Neural progenitor cell (in vitro differentiated cells): ENCODE measurements around the gene YBX1. TPM values are rescaled to one million over a fixed set of nuclear protein-coding genes. Genes with fewer than 3 reads are reported as not detected.
"Not testable (repeated sequence)": the region's sequence is repeated elsewhere in the genome, so short reads cannot be mapped to it uniquely, and the experiment has no call there.

ENCODE experiments used
- DNase-seq: peaks from one replicate; pipeline ENCODE4 v3.0.0-alpha.2; 2016; ENCODE audit warnings: low spot score
- H2AFZ ChIP-seq: fragments of 200-600 bp; sonication (generic); replicated peaks from 2 replicates; pipeline ENCODE4 v1.6.1; 2016; ENCODE audit warnings: antibody characterized with exemption
- H3F3A ChIP-seq: fragments of 200-600 bp; sonication (generic); 2 replicates; pipeline ENCODE4 v1.6.1; 2016; ENCODE audit warnings: antibody characterized with exemption, low read depth
- H3K27ac ChIP-seq: fragments of 200-600 bp; sonication (generic); 2 replicates; pipeline ENCODE4 v1.5.1; 2016; ENCODE audit warnings: mild to moderate bottlenecking
- H3K27me3 ChIP-seq: fragments of 200-600 bp; sonication (generic); 2 replicates; pipeline ENCODE4 v1.6.1; 2016; ENCODE audit warnings: mild to moderate bottlenecking, moderate library complexity
- H3K36me3 ChIP-seq: fragments of 200-600 bp; sonication (generic); 2 replicates; pipeline ENCODE4 v1.5.1; 2016
- H3K4me1 ChIP-seq: fragments of 200-600 bp; sonication (generic); 2 replicates; pipeline ENCODE4 v1.6.1; 2016; ENCODE audit warnings: mixed run types
- H3K4me2 ChIP-seq: fragments of 200-600 bp; sonication (generic); 2 replicates; pipeline ENCODE4 v1.6.1; 2016
- H3K4me3 ChIP-seq: fragments of 200-600 bp; sonication (generic); 2 replicates; pipeline ENCODE4 v1.5.1; 2016
- H3K79me2 ChIP-seq: fragments of 200-600 bp; sonication (generic); 2 replicates; pipeline ENCODE4 v1.6.1; 2016; ENCODE audit warnings: low read depth
- H3K9ac ChIP-seq: fragments of 200-600 bp; sonication (generic); 2 replicates; pipeline ENCODE4 v1.6.1; 2016
- H3K9me3 ChIP-seq: fragments of 200-600 bp; sonication (generic); 2 replicates; pipeline ENCODE4 v1.5.1; 2016; ENCODE audit warnings: low read depth
- H4K20me1 ChIP-seq: fragments of 200-600 bp; sonication (generic); 2 replicates; pipeline ENCODE4 v1.6.1; 2016; ENCODE audit warnings: low read depth
- H3K27ac Mint-ChIP-seq: 3 replicates; pipeline ENCODE4 v1.8.0; 2021; ENCODE audit warnings: mixed read lengths
- H3K27me3 Mint-ChIP-seq: 2 replicates; pipeline ENCODE4 v1.8.0; 2022; ENCODE audit warnings: low read depth, mild to moderate bottlenecking, inconsistent platforms, moderate library complexity, mixed read lengths; ENCODE audit not compliant: insufficient read depth
- H3K36me3 Mint-ChIP-seq: 3 replicates; pipeline ENCODE4 v1.8.0; 2021; ENCODE audit warnings: mixed read lengths
- H3K4me1 Mint-ChIP-seq: 3 replicates; pipeline ENCODE4 v1.8.0; 2021; ENCODE audit warnings: mixed read lengths
- H3K4me3 Mint-ChIP-seq: 3 replicates; pipeline ENCODE4 v1.8.0; 2021; ENCODE audit warnings: mild to moderate bottlenecking, moderate library complexity, mixed read lengths
- H3K9me3 Mint-ChIP-seq: 3 replicates; pipeline ENCODE4 v1.8.0; 2020; ENCODE audit warnings: mixed read lengths
- EZH2 ChIP-seq: fragments of 200-600 bp; sonication (generic); IDR thresholded peaks from 2 replicates; pipeline ENCODE4 v1.6.1; 2017; ENCODE audit warnings: antibody characterized with exemption, mild to moderate bottlenecking, moderate library complexity
- EZH2phosphoT487 ChIP-seq: fragments of 200-600 bp; sonication (generic); IDR thresholded peaks from 2 replicates; pipeline ENCODE4 v1.6.1; 2017; ENCODE audit warnings: antibody characterized with exemption
- total RNA-seq: library from RNA; depleted of rRNA; stranded (reverse); fragments of >200 nt; gene quantifications from 2 replicates; pipeline ENCODE4 v1.2.3, GENCODE V29; 2015; ENCODE audit warnings: low replicate concordance
- TF ChIP-seq, protein P1 (sequence below): fragments of 200-600 bp; sonication (generic); IDR thresholded peaks from 2 replicates; pipeline ENCODE4 v1.5.1; 2017; ENCODE audit warnings: antibody characterized with exemption, mild to moderate bottlenecking

YBX1 gene
- total RNA-seq, 1 donor from 2014 or later: 1,610 TPM

DNA sequence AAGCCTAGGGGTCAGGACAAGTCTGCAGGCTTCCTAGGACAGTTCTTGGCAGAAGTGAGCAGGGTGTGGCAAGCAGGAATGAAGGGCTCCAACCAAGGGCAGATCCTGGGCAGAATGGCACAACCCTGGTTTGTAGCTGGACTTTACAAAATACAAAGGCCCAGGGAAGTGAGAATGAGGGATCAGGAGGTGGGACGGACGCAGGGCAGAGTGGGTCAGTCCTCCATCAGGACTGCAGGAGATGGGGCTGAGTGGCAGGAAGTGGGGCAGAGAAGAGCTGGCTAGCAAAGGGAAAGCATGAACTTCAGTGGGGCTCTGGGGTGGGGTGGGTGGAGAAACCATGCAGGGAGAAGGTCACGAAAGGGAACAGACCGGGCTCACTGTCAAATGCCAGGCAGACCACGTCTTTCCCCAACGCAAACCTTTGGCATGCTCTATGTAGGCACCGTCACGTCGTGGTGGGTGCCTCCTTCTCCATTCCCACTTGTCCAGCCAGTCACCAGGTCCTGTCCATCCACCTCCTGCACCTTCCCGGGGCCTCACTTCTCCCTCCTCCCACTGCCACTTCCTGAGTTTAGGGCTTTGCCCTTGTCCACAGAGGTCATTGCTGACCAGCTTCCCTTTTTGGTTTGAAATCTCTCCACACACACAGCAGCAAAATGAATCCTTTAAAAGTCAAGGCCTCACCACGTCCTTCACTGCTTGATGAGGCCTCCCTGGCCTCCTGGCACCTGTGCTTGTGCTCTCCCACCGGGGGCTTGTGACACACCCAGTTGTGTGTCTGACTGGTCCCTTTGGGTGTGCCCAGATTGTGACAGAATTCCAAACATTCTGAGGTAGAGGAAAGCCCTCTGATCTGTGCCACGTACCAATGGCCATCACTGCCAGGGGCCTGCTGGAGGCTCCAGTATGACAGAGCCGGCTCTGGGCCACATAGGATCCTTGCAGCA is 66.5 kb downstream of the YBX1 start:
- no peak overlapping the region for H3K27ac ChIP-seq
- DNase-seq: no peak
- H3K4me1 ChIP-seq: no peaks in the 10 kb centered on the region
- H3K9me3 ChIP-seq: no peaks in the 10 kb centered on the region
- no peaks in the 10 kb centered on the region for H3K79me2 ChIP-seq
- peaks cover under 1% of the 10 kb centered on the region for H3K4me1 Mint-ChIP-seq
- H3K36me3 ChIP-seq: peaks cover 9% of the 10 kb centered on the region
- no peaks in the 10 kb centered on the region for H4K20me1 ChIP-seq
- no peak overlapping the region for H3K27ac Mint-ChIP-seq
- no peaks in the 10 kb centered on the region for H3K27me3 ChIP-seq
- H3K9ac ChIP-seq: no peak overlapping the region
- peaks cover 12% of the 10 kb centered on the region for H3K9me3 Mint-ChIP-seq
- peaks cover 2% of the 10 kb centered on the region for H3K27me3 Mint-ChIP-seq
- TF ChIP-seq EZH2: no peak
- TF ChIP-seq, protein P1, sequence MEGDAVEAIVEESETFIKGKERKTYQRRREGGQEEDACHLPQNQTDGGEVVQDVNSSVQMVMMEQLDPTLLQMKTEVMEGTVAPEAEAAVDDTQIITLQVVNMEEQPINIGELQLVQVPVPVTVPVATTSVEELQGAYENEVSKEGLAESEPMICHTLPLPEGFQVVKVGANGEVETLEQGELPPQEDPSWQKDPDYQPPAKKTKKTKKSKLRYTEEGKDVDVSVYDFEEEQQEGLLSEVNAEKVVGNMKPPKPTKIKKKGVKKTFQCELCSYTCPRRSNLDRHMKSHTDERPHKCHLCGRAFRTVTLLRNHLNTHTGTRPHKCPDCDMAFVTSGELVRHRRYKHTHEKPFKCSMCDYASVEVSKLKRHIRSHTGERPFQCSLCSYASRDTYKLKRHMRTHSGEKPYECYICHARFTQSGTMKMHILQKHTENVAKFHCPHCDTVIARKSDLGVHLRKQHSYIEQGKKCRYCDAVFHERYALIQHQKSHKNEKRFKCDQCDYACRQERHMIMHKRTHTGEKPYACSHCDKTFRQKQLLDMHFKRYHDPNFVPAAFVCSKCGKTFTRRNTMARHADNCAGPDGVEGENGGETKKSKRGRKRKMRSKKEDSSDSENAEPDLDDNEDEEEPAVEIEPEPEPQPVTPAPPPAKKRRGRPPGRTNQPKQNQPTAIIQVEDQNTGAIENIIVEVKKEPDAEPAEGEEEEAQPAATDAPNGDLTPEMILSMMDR: no peak
- no peak for TF ChIP-seq EZH2phosphoT487
- H2AFZ ChIP-seq: no peak overlapping the region
- H3K4me2 ChIP-seq: no peak overlapping the region
- H3F3A ChIP-seq: no peaks in the 10 kb centered on the region
- peaks cover 57% of the 10 kb centered on the region for H3K36me3 Mint-ChIP-seq
- H3K4me3 ChIP-seq: no peak overlapping the region
- no peak overlapping the region for H3K4me3 Mint-ChIP-seq

DNA sequence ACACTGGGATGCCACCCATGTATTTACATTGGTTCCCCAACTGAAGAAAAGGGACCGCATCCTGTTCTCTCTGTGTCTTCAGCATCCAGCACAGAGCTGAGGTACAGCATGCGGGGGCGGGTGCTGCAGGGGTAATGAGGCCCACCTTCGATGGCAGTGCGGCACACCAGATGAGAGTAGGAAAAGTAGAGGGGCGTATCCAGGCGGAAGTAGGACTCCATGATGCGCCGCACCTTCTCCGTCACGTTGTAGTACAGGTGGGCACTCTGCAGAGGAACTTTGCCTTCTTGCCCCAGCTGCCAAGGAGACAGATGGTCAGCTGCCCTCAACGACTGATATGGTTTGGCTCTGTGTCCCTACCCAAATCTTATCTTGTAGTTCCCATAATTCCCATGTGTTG is 67.8 kb downstream of the YBX1 start:
- peaks cover 9% of the 10 kb centered on the region for H3K36me3 ChIP-seq
- H3K4me1 ChIP-seq: no peaks in the 10 kb centered on the region
- H3K79me2 ChIP-seq: no peaks in the 10 kb centered on the region
- H3K9ac ChIP-seq: no peak overlapping the region
- Mint-ChIP-seq H3K4me3 (peak overlapping the region; percentile 39), H3K27me3 (peaks cover 2% of the 10 kb centered on the region), H3K36me3 (peaks cover 66% of the 10 kb centered on the region), H3K9me3 (peaks cover 12% of the 10 kb centered on the region), H3K27ac (no peak overlapping the region), H3K4me1 (no peaks in the 10 kb centered on the region)
- H3F3A ChIP-seq: no peaks in the 10 kb centered on the region
- no peaks in the 10 kb centered on the region for H3K27me3 ChIP-seq
- H2AFZ ChIP-seq: no peak overlapping the region
- no peak overlapping the region for H3K4me3 ChIP-seq
- TF ChIP-seq, protein P1: no peak
- DNase-seq: no peak
- no peak overlapping the region for H3K27ac ChIP-seq
- no peaks in the 10 kb centered on the region for H4K20me1 ChIP-seq
- H3K9me3 ChIP-seq: no peaks in the 10 kb centered on the region
- H3K4me2 ChIP-seq: no peak overlapping the region

DNA sequence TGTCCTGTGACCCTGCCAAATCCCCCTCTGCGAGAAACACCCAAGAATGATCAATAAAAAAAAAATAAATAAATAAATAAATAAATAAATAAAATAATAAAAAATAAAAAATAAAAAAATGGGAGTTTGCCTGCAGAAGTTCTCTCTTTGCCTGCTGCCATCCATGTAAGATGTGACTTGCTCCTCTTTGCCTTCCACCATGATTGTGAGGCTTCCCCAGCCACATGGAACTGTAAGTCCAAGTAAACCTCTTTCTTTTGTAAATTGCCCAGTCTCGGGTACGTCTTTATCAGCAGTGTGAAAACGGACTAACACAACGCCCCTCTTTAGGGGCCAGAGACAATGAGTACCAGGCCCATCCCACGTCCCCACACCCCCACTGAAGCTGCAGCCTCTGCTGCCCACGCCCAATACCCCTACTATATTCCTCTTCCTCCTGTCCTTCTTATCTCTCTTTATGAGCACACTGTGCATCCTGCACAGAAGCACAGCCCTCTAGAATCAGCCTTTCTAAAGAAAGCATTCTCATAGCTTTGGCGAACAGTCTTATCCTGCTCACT is 69.4 kb downstream of the YBX1 start:
- not testable (repeated sequence) for H3K27ac ChIP-seq, H3K4me2 ChIP-seq, H3K4me1 Mint-ChIP-seq, H3K79me2 ChIP-seq, H3K4me3 Mint-ChIP-seq, H3K27me3 Mint-ChIP-seq, H3K27ac Mint-ChIP-seq, H3F3A ChIP-seq, H3K9me3 ChIP-seq, H3K4me1 ChIP-seq, H2AFZ ChIP-seq, H3K27me3 ChIP-seq, H3K4me3 ChIP-seq, H4K20me1 ChIP-seq, DNase-seq, H3K9ac ChIP-seq
- Mint-ChIP-seq H3K36me3 (peaks cover 62% of the 10 kb centered on the region), H3K9me3 (peaks cover 12% of the 10 kb centered on the region)
- H3K36me3 ChIP-seq: peaks cover 15% of the 10 kb centered on the region

DNA sequence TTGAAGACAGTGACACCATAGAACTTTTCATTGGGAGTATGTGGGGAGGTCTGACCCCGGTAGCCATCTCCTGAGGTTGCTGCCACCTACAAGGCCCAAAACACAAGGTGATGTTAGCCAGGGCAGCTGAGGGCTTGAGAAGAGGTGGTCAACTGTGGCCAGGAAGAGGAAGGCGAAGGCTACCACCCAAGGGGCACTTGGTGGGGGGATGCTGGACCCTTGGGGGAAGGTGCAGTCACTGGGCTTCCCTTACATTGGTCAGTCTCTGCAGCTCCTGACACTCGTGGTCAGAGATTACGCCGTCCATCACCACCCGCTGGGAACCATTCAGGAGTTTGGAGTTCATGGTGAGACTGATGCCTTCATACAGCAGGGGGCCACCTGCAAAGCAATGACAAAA is 70.1 kb downstream of the YBX1 start:
- Histone ChIP-seq H4K20me1 (no peaks in the 10 kb centered on the region), H3K27ac (no peak overlapping the region), H3F3A (no peaks in the 10 kb centered on the region), H3K4me2 (no peak overlapping the region), H3K9me3 (no peaks in the 10 kb centered on the region), H2AFZ (no peak overlapping the region), H3K9ac (no peak overlapping the region), H3K27me3 (no peaks in the 10 kb centered on the region), H3K4me1 (no peaks in the 10 kb centered on the region), H3K79me2 (no peaks in the 10 kb centered on the region), H3K36me3 (peaks cover 15% of the 10 kb centered on the region), H3K4me3 (no peak overlapping the region)
- TF ChIP-seq EZH2: no peak
- TF ChIP-seq, protein P1: no peak
- TF ChIP-seq EZH2phosphoT487: no peak
- DNase-seq: no peak
- no peak overlapping the region for H3K4me3 Mint-ChIP-seq
- peaks cover 62% of the 10 kb centered on the region for H3K36me3 Mint-ChIP-seq
- H3K27me3 Mint-ChIP-seq: peaks cover 2% of the 10 kb centered on the region
- H3K4me1 Mint-ChIP-seq: no peaks in the 10 kb centered on the region
- H3K27ac Mint-ChIP-seq: no peak overlapping the region
- H3K9me3 Mint-ChIP-seq: peaks cover 12% of the 10 kb centered on the region
